Measurements from ENCODE around the gene SH3RF2. TPM values are rescaled to one million over a fixed set of nuclear protein-coding genes. Genes with fewer than 3 reads are reported as not detected.

Gene SH3RF2
- total RNA-seq, 6 donors from 2014 or later = 9.2 to 19.3 (median 14.3) TPM

DNA sequence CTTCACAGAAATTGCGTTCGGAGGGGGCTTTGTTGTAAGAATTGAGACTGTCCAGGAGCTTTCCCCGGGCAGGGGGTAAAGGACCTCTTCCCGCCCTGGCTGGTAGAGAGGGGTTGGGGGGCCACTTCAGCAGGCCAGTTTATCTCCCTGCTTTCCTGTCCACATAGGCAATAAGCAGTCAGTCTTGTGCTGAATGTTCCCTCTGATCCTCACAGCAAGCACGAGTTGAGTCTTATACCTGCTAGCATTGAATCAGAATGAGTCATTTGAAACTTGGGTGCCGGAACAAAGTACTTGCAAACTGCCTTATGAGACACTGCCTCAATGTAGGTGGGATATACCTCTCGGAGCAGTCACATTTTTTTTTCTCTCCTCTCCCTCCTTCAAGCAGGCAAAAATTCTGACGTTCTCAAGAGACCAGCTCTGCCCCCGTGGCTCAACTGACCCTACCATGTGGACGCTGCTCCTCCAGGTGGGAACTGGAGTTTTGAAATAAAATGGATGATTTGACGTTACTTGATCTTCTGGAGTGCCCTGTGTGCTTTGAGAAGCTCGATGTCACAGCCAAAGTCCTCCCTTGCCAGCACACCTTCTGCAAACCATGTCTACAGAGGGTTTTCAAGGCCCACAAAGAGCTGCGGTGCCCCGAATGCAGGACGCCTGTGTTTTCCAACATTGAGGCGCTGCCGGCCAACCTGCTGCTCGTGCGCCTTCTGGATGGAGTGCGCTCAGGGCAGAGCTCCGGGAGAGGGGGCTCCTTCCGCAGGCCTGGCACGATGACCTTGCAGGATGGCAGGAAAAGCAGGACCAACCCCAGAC lies 1.3 kb downstream of the SH3RF2 start:
- no peaks in the 10 kb centered on the region for H3K9me3 ChIP-seq
- peaks cover 5 to 18% (median 9%) of the 10 kb centered on the region in 4 donors for H3K4me1 ChIP-seq
- no peaks in the 10 kb centered on the region for H3K27me3 ChIP-seq
- H3K27ac ChIP-seq = peak overlapping the region in 1 of 4 donors; percentile 41
- DNase-seq (peak in 1 of 2 donors; percentile 50), ATAC-seq (ENCODE audit: low FRiP score in 2 of 2) (no peak)
- H3K36me3 ChIP-seq = no peaks in the 10 kb centered on the region
- peak overlapping the region in 2 of 4 donors; percentile 46 to 47 for H3K4me3 ChIP-seq
- 58 to 74% methylated on average over 15 to 23 of the region's 23 CpGs for WGBS, 2 donors
- TF ChIP-seq CTCF (IDR thresholded peaks at IDR 0.05) = no peak
- TF ChIP-seq EP300 (IDR thresholded peaks at IDR 0.05) = no peak
- TF ChIP-seq POLR2AphosphoS5 (IDR thresholded peaks at IDR 0.05) = no peak
- no peak for TF ChIP-seq POLR2A (IDR thresholded peaks at IDR 0.05)

DNA sequence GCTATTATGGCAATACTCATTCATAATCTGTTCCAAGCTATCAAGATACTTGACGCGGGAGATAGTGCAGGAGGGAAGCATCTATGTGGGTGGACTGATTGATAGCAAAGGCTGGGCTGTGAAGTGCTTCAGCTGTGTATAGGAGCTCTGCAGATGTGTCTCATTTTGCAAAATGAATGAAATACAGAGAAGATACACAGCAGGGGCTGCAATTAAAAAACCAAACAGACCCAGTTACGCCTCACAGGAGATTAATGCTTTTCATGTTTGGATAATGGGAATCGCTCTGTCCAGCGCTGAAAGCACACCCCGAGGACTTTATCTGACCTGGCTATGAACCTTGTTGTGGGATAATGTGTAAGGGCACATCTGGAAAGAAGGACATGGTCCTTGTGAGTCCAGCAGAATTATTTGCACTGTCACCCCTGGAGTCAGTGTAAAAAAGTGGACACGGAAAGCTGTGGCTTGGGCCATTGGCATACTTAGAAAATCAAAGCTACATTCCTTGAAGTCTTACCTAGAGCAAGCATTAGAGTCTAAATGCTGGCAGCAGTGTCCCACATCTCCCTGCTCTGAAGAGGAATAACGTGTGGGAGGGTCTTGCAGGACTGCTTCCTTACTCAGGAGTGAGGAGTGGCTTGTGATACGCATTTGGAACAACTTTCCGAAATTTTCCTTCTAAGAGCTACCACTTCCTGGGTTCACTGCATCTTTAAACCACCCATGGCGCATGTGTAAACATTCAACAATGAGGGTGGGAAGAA lies 2.6 kb downstream of the SH3RF2 start:
- no peaks in the 10 kb centered on the region for H3K27me3 ChIP-seq
- TF ChIP-seq POLR2A (IDR thresholded peaks at IDR 0.05) = no peak
- TF ChIP-seq CTCF (IDR thresholded peaks at IDR 0.05) = no peak
- TF ChIP-seq EP300 (IDR thresholded peaks at IDR 0.05) = no peak
- TF ChIP-seq POLR2AphosphoS5 (IDR thresholded peaks at IDR 0.05) = no peak
- no peak overlapping the region for H3K27ac ChIP-seq
- H3K9me3 ChIP-seq = no peaks in the 10 kb centered on the region
- H3K36me3 ChIP-seq = no peaks in the 10 kb centered on the region
- peaks cover 7 to 18% (median 10%) of the 10 kb centered on the region in 4 donors for H3K4me1 ChIP-seq
- no peak for DNase-seq
- no peak for ATAC-seq (ENCODE audit: low FRiP score in 2 of 2)
- 42 to 43% methylated on average over 10 to 11 of the region's 11 CpGs for WGBS, 2 donors
- peak overlapping the region in 1 of 4 donors; percentile 46 for H3K4me3 ChIP-seq

- TF ChIP-seq POLR2AphosphoS5 (IDR thresholded peaks at IDR 0.05) = no peak
- TF ChIP-seq CTCF (IDR thresholded peaks at IDR 0.05) = no peak
- no peak for TF ChIP-seq POLR2A (IDR thresholded peaks at IDR 0.05)
- no peaks in the 10 kb centered on the region for H3K27me3 ChIP-seq
- 56 to 69% methylated on average over 4 of the region's 4 CpGs for WGBS, 2 donors
- no peak overlapping the region for H3K4me3 ChIP-seq
- ATAC-seq (ENCODE audit: low FRiP score in 2 of 2) (no peak), DNase-seq (no peak)
- H3K27ac ChIP-seq = no peak overlapping the region
- H3K4me1 ChIP-seq = peaks cover 7 to 18% (median 10%) of the 10 kb centered on the region in 4 donors
- no peaks in the 10 kb centered on the region for H3K9me3 ChIP-seq
- H3K36me3 ChIP-seq = no peaks in the 10 kb centered on the region
Observed at GRCh38 chr5:145939540-145940065, 3.2 kb downstream of the SH3RF2 start.

DNA sequence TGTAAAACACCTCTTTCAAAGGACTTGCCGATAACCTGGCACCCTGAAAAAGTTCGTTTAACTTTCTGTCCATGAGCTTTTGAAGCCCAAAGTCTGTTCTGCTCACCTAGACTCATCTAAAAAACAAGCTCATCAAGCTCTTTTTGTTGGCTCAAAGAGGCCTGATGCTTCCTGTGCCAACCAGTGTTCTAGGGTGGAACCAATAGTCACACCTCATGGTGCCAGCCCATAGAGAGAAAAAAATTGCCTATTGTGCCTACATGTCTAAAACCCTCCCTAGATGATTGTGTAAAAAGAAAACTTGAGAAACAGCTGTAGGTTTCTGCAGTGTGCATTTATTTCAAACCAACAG lies 4.7 kb downstream of the SH3RF2 start:
- DNase-seq = no peak
- WGBS, 2 donors = 88 to 89% methylated on average over 2 of the region's 2 CpGs
- no peak overlapping the region for H3K27ac ChIP-seq

More for the DNA sequence above, 4.7 kb downstream of the SH3RF2 start:
- H3K27me3 ChIP-seq = no peaks in the 10 kb centered on the region
- no peak for ATAC-seq (ENCODE audit: low FRiP score in 2 of 2)
- no peaks in the 10 kb centered on the region for H3K36me3 ChIP-seq
- H3K9me3 ChIP-seq = no peaks in the 10 kb centered on the region
- peaks cover 4 to 14% (median 8%) of the 10 kb centered on the region in 4 donors for H3K4me1 ChIP-seq
- TF ChIP-seq POLR2A (IDR thresholded peaks at IDR 0.05) (no peak), EP300 (IDR thresholded peaks at IDR 0.05) (no peak), CTCF (IDR thresholded peaks at IDR 0.05) (no peak), POLR2AphosphoS5 (IDR thresholded peaks at IDR 0.05) (no peak)
- H3K4me3 ChIP-seq = no peak overlapping the region

Measured in upper lobe of left lung (tissue), 6 donors.